Measurements from ENCODE around the gene PIK3CB.
"Not testable (repeated sequence)": the region's sequence is repeated elsewhere in the genome, so short reads cannot be mapped to it uniquely, and the experiment has no call there.

Gene PIK3CB

GRCh38 chr3:138682648-138683047 is 152.1 kb downstream of the PIK3CB start (continued):
- TF ChIP-seq ZNF513 (tag by site-specific recombination; IDR thresholded peaks at IDR 0.05) (no peak), ZNF16 (tag by site-specific recombination; IDR thresholded peaks at IDR 0.05; ENCODE audit: low read depth) (no peak), ZNF837 (tag by site-specific recombination; IDR thresholded peaks at IDR 0.05) (no peak), ZNF488 (tag by site-specific recombination; IDR thresholded peaks at IDR 0.05) (no peak), ZBTB20 (tag by site-specific recombination; IDR thresholded peaks at IDR 0.05) (no peak), ZNF202 (tag by site-specific recombination; IDR thresholded peaks at IDR 0.05; ENCODE audit: borderline replicate concordance) (no peak)
- TF ChIP-seq, protein P1, sequence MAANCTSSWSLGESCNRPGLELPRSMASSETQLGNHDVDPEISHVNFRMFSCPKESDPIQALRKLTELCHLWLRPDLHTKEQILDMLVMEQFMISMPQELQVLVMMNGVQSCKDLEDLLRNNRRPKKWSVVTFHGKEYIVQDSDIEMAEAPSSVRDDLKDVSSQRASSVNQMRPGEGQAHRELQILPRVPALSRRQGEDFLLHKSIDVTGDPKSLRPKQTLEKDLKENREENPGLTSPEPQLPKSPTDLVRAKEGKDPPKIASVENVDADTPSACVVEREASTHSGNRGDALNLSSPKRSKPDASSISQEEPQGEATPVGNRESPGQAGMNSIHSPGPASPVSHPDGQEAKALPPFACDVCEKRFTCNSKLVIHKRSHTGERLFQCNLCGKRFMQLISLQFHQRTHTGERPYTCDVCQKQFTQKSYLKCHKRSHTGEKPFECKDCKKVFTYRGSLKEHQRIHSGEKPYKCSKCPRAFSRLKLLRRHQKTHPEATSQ (tag by site-specific recombination; IDR thresholded peaks at IDR 0.05) = no peak

- H3K4me1 ChIP-seq (ENCODE audit: control insufficient read depth, insufficient read depth, low read length) = no peaks in the 10 kb centered on the region
- POLR2A ChIA-PET = no interaction called here
- CTCF ChIA-PET = no interaction called here
- peaks cover 0 to 2% of the 10 kb centered on the region in 2 experiments; a peak in 2 of 3 replicates for H3K36me3 ChIP-seq (ENCODE audit: control insufficient read depth in 2 of 2, insufficient read depth in 1 of 2, low read length in 2 of 2)
- no peak overlapping the region for H3K27ac ChIP-seq (ENCODE audit: extremely low read depth, low read depth, low read length)
- no peak overlapping the region for H3K4me3 ChIP-seq (ENCODE audit: low read depth, low read length)
- TF ChIP-seq, protein P2, sequence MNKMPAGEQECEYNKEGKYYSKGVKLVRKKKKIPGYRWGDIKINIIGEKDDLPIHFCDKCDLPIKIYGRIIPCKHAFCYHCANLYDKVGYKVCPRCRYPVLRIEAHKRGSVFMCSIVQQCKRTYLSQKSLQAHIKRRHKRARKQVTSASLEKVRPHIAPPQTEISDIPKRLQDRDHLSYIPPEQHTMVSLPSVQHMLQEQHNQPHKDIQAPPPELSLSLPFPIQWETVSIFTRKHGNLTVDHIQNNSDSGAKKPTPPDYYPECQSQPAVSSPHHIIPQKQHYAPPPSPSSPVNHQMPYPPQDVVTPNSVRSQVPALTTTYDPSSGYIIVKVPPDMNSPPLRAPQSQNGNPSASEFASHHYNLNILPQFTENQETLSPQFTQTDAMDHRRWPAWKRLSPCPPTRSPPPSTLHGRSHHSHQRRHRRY (tag by site-specific recombination; IDR thresholded peaks at IDR 0.05) = no peak
- TF ChIP-seq ZBTB20 (tag by site-specific recombination; IDR thresholded peaks at IDR 0.05) (no peak), ZNF48 (tag by site-specific recombination; IDR thresholded peaks at IDR 0.05) (no peak), ZNF544 (tag by site-specific recombination; IDR thresholded peaks at IDR 0.05) (no peak), ZNF214 (tag by site-specific recombination; IDR thresholded peaks at IDR 0.05; ENCODE audit: borderline replicate concordance) (no peak), ZNF16 (tag by site-specific recombination; IDR thresholded peaks at IDR 0.05; ENCODE audit: low read depth) (no peak), ZSCAN30 (tag by site-specific recombination; IDR thresholded peaks at IDR 0.05) (no peak), REST (tag by site-specific recombination; IDR thresholded peaks at IDR 0.05) (no peak), ZNF626 (tag by site-specific recombination; IDR thresholded peaks at IDR 0.05) (no peak)
- no peaks in the 10 kb centered on the region for H3K9me3 ChIP-seq (ENCODE audit: control insufficient read depth, insufficient read depth, low read depth, low read length)
Measured at GRCh38 chr3:138681463-138682220, 153.1 kb downstream of the PIK3CB start.

DNA sequence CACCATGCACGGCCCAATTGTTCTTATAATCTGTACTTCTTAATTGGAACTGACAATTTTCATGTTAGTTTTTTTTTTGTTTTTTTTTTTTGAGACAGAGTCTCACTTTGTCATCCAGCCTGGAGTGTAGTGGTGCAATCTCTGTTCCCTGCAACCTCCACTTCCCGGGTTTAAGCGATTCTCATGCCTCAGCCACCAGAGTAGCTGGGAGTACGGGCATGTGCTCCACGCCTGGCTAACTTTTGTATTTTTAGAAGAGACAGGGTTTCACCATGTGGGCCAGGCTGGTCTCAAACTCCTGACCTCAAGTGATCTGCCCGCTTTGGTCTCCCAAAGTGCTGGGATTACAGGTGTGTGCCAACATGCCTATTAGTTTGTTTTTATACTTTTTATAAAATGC is 153.8 kb downstream of the PIK3CB start:
- H3K4me3 ChIP-seq (ENCODE audit: low read depth, low read length); CTCF ChIA-PET; H3K36me3 ChIP-seq (ENCODE audit: control insufficient read depth in 2 of 2, insufficient read depth in 1 of 2, low read length in 2 of 2); H3K4me1 ChIP-seq (ENCODE audit: control insufficient read depth, insufficient read depth, low read length); H3K27ac ChIP-seq (ENCODE audit: extremely low read depth, low read depth, low read length); H3K9me3 ChIP-seq (ENCODE audit: control insufficient read depth, insufficient read depth, low read depth, low read length); POLR2A ChIA-PET: not testable (repeated sequence)

Measured in HEK293 (cell line).